Stimulated activated CD4-positive, alpha-beta T cell treated with anti-CD3 and anti-CD28 coated beads, Interleukin-4, amount 100 ng/mL, for 24 hours (primary cell): Measurements from ENCODE around the gene PFKP.
"Not testable (repeated sequence)": the region's sequence is repeated elsewhere in the genome, so short reads cannot be mapped to it uniquely, and the experiment has no call there.

Source experiments
- DNase-seq: peaks from one replicate; pipeline ENCODE4 v3.0.0-alpha.2; 2020

PFKP gene

GRCh38 chr10:3167611-3168330, 100.4 kb downstream of the PFKP start:
- no peak for DNase-seq

DNA sequence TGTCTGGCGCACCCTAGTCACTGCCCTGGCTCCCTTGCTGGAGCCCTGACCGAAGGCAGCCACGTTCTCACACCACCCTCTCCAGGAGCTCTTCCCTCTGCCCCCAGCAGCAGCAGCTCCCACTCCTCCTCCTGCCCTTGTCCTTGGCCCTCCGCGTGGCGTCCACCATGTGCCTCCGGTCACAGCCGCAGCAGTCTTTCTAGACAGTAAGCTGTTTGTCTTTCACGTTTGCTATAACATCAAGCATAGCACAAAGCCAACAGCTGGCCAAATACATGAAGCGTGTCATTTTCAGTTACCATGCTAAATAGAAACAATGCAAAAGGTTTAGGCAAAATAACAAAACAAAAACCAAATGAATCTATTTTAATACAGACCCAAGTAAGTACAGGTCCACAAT, 101.9 kb downstream of the PFKP start:
- no peak for DNase-seq

DNA sequence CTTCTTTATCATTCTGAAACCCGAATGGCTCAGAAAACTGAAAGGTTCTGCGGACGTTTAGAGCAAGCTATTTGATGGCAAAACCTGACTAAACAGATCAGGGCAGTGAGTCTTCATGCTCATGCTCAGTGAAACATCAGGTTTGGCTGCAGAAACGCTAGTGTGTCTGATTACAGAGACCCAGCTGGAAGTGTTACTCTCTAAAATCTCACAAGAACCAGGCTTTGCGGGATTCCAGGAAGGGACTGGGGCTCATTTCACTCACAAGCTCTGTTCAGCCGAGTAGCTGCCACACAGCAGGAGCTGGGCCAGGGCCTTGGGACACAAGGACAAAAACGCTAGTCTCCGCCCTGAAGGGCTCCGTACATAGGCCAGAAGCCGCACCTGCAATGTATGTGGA, 102.3 kb downstream of the PFKP start:
- no peak for DNase-seq

- DNase-seq: not testable (repeated sequence)
Measured at GRCh38 chr10:3171488-3171887, 104.1 kb downstream of the PFKP start.

- DNase-seq: peak; percentile 62
Measured at GRCh38 chr10:3172081-3172445, 104.7 kb downstream of the PFKP start.

DNA sequence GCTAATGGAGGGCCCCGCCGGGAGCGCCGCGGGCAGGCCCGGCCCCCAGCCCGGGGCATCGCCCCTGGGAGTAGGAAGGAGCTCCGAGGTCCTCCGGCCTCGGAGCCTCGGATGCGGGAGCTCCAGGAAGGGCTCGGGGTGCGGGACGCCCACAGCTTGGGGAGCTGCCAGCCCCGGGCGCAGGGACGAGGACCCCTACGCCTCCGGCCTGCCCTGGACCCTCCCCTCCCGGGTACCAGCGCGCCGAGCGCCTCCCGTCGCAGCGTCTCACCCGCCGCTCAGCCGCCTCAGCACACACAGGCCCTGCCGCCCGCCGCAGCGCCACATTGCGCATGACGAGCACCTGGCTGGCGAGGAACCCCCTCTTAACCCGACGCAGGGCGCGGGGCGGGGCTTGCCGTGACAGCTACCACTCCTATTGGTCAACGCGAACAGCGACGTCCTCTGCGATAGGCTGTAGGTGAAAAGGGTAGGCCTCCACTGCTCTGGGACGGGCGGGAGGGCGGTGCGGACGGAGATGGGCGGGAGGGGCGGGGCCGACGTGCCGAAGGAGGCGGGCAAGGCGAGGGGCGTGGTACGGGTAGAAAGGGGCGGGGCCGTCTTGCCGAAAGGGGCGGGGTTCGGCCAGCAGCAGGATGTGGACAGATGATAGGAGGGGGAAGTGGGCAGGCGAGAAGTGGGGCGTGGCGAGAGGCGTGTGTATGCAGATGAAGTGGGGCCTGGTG, 105.3 kb downstream of the PFKP start, which contains the start of gene PITRM1:
Gene PITRM1, minus strand, starts transcription at position 337 of the 725 bp plus-strand sequence. Its CDS starts 10 bp downstream, at position 327.
- peak; percentile 99 for DNase-seq

DNA sequence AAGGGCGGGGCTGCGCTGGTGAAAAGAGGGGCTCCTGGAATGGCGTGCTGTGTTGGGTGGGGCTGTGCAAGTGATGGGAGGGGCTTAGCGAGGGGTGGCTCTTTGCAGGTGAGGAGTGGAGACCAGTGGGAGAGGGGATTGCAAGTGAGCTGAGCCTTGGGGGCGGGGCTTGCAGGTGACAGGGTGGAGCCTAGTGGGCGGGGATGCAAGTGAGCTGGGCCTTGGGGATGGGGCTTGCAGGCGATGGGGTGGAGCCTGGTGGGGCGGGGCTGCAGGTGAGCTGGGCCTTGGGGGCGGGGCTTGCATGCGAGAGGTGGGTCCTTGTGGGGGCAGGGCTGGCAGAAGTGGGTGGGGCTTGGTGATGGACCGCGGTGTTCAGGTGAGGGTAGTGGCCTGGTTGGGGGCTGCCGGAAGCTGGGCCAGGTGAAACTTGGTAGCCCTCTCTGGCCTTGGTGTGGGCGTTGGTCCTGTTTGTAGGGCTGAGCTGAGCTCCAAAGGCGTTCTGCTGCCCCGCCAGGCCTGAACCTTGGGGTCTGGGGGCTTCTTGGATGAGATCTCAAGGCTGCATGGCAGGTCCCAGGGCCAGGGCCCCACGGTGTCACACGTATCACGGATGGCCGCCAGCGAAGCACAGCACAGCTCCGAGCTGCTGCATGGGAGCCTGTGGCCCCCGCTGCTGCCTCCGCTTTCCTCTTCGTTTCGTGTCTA, 106.0 kb downstream of the PFKP start:
- no peak for DNase-seq

- no peak for DNase-seq
Measured at GRCh38 chr10:3178042-3178441, 110.7 kb downstream of the PFKP start.

GRCh38 chr10:3179174-3179573, 111.8 kb downstream of the PFKP start:
- DNase-seq: no peak

GRCh38 chr10:3180355-3181025, 113.1 kb downstream of the PFKP start:
- no peak for DNase-seq

GRCh38 chr10:3185386-3185785, 118.0 kb downstream of the PFKP start:
- no peak for DNase-seq

- peak; percentile 68 for DNase-seq
Measured at GRCh38 chr10:3186368-3186767, 119.0 kb downstream of the PFKP start.
